HepG2 (cell line): ENCODE data around the gene SLC23A3. TPM values are rescaled to one million over a fixed set of nuclear protein-coding genes. Genes with fewer than 3 reads are reported as not detected.

Source experiments
- AGO2 ChIP-seq: fragments of 200-400 bp; formaldehyde crosslinking; optimal IDR thresholded peaks from 2 replicates; pipeline ENCODE3; 2017; ENCODE audit warnings: mild to moderate bottlenecking, low read depth, low read length, moderate library complexity
- ARNT2 ChIP-seq: sonication (generic); formaldehyde crosslinking; IDR thresholded peaks from 2 replicates; pipeline ENCODE4 v1.8.0; 2022; ENCODE audit warnings: mild to moderate bottlenecking, low read depth, missing genetic modification reagents, moderate library complexity
- EED ChIP-seq: sonication (generic); formaldehyde crosslinking; IDR thresholded peaks from 2 replicates; pipeline ENCODE4 v1.5.0; 2020; ENCODE audit warnings: mild to moderate bottlenecking, missing genetic modification reagents
- FOSL2 ChIP-seq: sonication (generic); formaldehyde crosslinking; IDR thresholded peaks from 2 replicates; pipeline ENCODE4 v1.4.0; 2020; ENCODE audit warnings: missing genetic modification reagents
- FOXM1 ChIP-seq: sonication (generic); formaldehyde crosslinking; IDR thresholded peaks from 2 replicates; pipeline ENCODE4 v1.5.0; 2020; ENCODE audit warnings: missing genetic modification reagents
- HNRNPH1 ChIP-seq: fragments of 200-400 bp; formaldehyde crosslinking; optimal IDR thresholded peaks from 2 replicates; pipeline ENCODE3; 2017; ENCODE audit warnings: mild to moderate bottlenecking, low read depth, low read length
- JUN ChIP-seq: sonication (generic); formaldehyde crosslinking; IDR thresholded peaks from 2 replicates; pipeline ENCODE4 v1.4.0; 2020; ENCODE audit warnings: mild to moderate bottlenecking, missing genetic modification reagents
- MEIS1 ChIP-seq: sonication (generic); formaldehyde crosslinking; IDR thresholded peaks from 2 replicates; pipeline ENCODE4 v1.9.0; 2021; ENCODE audit warnings: mild to moderate bottlenecking, missing genetic modification reagents, moderate library complexity, borderline replicate concordance
- MTA1 ChIP-seq: sonication (generic); formaldehyde crosslinking; IDR thresholded peaks from 2 replicates; pipeline ENCODE4 v1.4.0; 2020; ENCODE audit warnings: missing genetic modification reagents, mild to moderate bottlenecking, borderline replicate concordance
- MTA3 ChIP-seq: sonication (generic); formaldehyde crosslinking; IDR thresholded peaks from 2 replicates; pipeline ENCODE4 v1.4.0; 2020; ENCODE audit warnings: missing genetic modification reagents
- NFE2 ChIP-seq: sonication (generic); formaldehyde crosslinking; IDR thresholded peaks from 2 replicates; pipeline ENCODE4 v1.4.0; 2020; ENCODE audit warnings: missing genetic modification reagents
- SIN3B ChIP-seq: fragments of 150-350 bp; IDR thresholded peaks from 2 replicates; pipeline ENCODE4 v1.6.1; 2014; ENCODE audit warnings: low read length
- SKI ChIP-seq: fragments of 450-650 bp; IDR thresholded peaks from one replicate; pipeline ENCODE4 v1.6.1; 2018; ENCODE audit warnings: mild to moderate bottlenecking; ENCODE audit not compliant: partially characterized antibody
- TMF1 ChIP-seq: sonication (generic); formaldehyde crosslinking; IDR thresholded peaks from 2 replicates; pipeline ENCODE4 v1.8.1; 2022; ENCODE audit warnings: low read depth, missing genetic modification reagents
- ZFP36L1 ChIP-seq: sonication (generic); formaldehyde crosslinking; IDR thresholded peaks from 2 replicates; pipeline ENCODE4 v1.8.0; 2022; ENCODE audit warnings: mild to moderate bottlenecking, missing genetic modification reagents, moderate library complexity
- ZNF180 ChIP-seq: sonication (generic); formaldehyde crosslinking; IDR thresholded peaks from 2 replicates; pipeline ENCODE4 v1.4.0; 2020; ENCODE audit warnings: low read depth, missing genetic modification reagents, borderline replicate concordance
- ZNF317 ChIP-seq: sonication (generic); formaldehyde crosslinking; IDR thresholded peaks from 2 replicates; pipeline ENCODE4 v1.5.0; 2020; ENCODE audit warnings: mild to moderate bottlenecking, missing genetic modification reagents
- ZNF33B ChIP-seq: sonication (generic); formaldehyde crosslinking; IDR thresholded peaks from 2 replicates; pipeline ENCODE4 v1.5.1; 2020; ENCODE audit warnings: mild to moderate bottlenecking, missing genetic modification reagents
- ZNF446 ChIP-seq: sonication (generic); formaldehyde crosslinking; IDR thresholded peaks from 2 replicates; pipeline ENCODE4 v1.5.0; 2020; ENCODE audit warnings: mild to moderate bottlenecking, missing genetic modification reagents
- ZNF605 ChIP-seq: sonication (generic); formaldehyde crosslinking; IDR thresholded peaks from 2 replicates; pipeline ENCODE4 v1.8.0; 2022; ENCODE audit warnings: mild to moderate bottlenecking, missing genetic modification reagents
- ZNF7 ChIP-seq: IDR thresholded peaks from 2 replicates; pipeline ENCODE4 v1.6.1; 2016; ENCODE audit warnings: missing biosample characterization, missing genetic modification reagents
- ZNF737 ChIP-seq: sonication (generic); formaldehyde crosslinking; IDR thresholded peaks from 2 replicates; pipeline ENCODE4 v1.5.0; 2020; ENCODE audit warnings: missing genetic modification reagents, mild to moderate bottlenecking, borderline replicate concordance
- polyA plus RNA-seq, 8 experiments: library from polyadenylated mRNA; depleted of rRNA in 3 of 8; stranded (reverse) in 7 of 8; unstranded in 1 of 8; fragments of >200 nt; fragmentation: Illumina TruSeq in 4 of 8; extraction: Trizol in 4 of 8; gene quantifications; 2 replicates each; pipeline versions ENCODE4 v1.2.1 to v1.2.3, GENCODE V29; 2011 to 2016; ENCODE audit warnings: low read depth in 4 of 8, missing spikeins in 1 of 8, mixed read lengths in 1 of 8; ENCODE audit not compliant: insufficient read depth in 1 of 8
- total RNA-seq, 5 experiments: library from RNA; depleted of rRNA; stranded (reverse); fragments of >200 nt; fragmentation: Illumina TruSeq; extraction: Trizol; gene quantifications; 2 replicates each; pipeline ENCODE4 v1.2.3, GENCODE V29; 2016; ENCODE audit warnings: low read depth in 1 of 5
- TF ChIP-seq, protein P1 (sequence below): sonication (generic); formaldehyde crosslinking; IDR thresholded peaks from 2 replicates; pipeline ENCODE4 v1.5.0; 2020; ENCODE audit warnings: missing genetic modification reagents
- TF ChIP-seq, protein P2 (sequence below): sonication (generic); formaldehyde crosslinking; IDR thresholded peaks from 2 replicates; pipeline ENCODE4 v1.8.0; 2022; ENCODE audit warnings: low read depth, missing genetic modification reagents
- TF ChIP-seq, protein P3 (sequence below): sonication (generic); formaldehyde crosslinking; IDR thresholded peaks from 2 replicates; pipeline ENCODE4 v1.8.0; 2022; ENCODE audit warnings: mild to moderate bottlenecking, missing genetic modification reagents; ENCODE audit not compliant: insufficient replicate concordance
- TF ChIP-seq, protein P4 (sequence below): sonication (generic); formaldehyde crosslinking; IDR thresholded peaks from 2 replicates; pipeline ENCODE4 v1.4.0; 2020; ENCODE audit warnings: missing genetic modification reagents

Gene SLC23A3
- total and polyA plus RNA-seq, 2 of the 13 experiments (the other 11 are each of a cell fraction or from before 2014, with no cell fraction given), result 0.38 to 0.78 TPM

DNA sequence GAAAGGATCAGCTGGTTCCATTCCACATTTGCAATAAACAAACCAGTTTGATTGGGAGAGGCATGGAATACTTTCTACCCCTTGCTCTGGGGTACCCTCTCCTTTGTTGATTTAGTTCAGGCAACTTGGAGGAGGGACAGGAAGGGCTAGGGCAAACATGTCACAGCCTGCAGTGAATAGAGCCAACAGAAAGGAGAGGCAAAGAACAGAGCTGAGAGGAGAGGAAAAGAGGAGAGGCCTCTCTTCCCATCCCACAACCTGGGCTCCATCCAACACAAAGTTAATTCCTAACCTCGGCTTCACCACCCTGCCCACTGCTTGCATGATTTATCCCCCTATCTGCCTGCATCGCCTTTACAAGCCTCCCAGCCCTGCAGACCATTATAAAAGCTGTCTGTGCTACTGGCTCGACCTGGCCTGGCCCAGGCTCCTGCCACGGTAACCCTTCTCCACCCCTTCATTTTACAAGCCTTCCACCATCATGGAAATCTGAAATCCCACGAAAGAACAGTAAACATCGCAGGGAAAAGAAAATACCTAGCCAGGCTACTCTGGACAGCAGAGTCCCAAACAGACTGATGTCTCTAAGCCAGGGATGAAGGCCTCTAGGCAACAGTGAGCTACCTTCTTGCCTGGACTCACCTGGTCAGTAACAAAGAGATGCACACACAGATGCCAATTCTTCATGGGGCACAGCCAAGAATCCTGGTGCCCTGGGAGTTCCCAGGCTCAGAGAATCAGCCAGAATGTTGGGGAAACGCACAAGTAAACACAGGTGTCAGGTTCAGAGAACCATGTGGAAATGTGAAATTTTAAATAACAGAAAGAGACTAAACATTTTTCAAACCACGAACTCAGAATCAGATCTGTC is 52.8 kb downstream of the SLC23A3 start (continued):
- TF ChIP-seq, protein P1, sequence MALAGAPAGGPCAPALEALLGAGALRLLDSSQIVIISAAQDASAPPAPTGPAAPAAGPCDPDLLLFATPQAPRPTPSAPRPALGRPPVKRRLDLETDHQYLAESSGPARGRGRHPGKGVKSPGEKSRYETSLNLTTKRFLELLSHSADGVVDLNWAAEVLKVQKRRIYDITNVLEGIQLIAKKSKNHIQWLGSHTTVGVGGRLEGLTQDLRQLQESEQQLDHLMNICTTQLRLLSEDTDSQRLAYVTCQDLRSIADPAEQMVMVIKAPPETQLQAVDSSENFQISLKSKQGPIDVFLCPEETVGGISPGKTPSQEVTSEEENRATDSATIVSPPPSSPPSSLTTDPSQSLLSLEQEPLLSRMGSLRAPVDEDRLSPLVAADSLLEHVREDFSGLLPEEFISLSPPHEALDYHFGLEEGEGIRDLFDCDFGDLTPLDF (CRISPR knock-in tag), result no peak
- TF ChIP-seq ZNF317 (CRISPR knock-in tag) (no peak), EED (CRISPR knock-in tag) (no peak), JUN (CRISPR knock-in tag) (no peak), SKI (no peak), ZNF7 (CRISPR knock-in tag) (no peak), MTA1 (CRISPR knock-in tag) (no peak; the same call in 1 of the 2 replicates), AGO2 (no peak), FOXM1 (CRISPR knock-in tag) (no peak), ZNF737 (CRISPR knock-in tag) (no peak), MEIS1 (CRISPR knock-in tag) (no peak), ZNF33B (CRISPR knock-in tag) (no peak; the same call in 1 of the 2 replicates), SIN3B (no peak), TMF1 (CRISPR knock-in tag) (no peak), ZNF446 (CRISPR knock-in tag) (no peak), FOSL2 (CRISPR knock-in tag) (no peak; the same call in 1 of the 2 replicates), NFE2 (CRISPR knock-in tag) (no peak), HNRNPH1 (no peak), ZNF180 (no peak), ZNF605 (peak; percentile 42; the same call in 1 of the 2 replicates), MTA3 (CRISPR knock-in tag) (no peak), ZFP36L1 (CRISPR knock-in tag) (no peak), ARNT2 (CRISPR knock-in tag) (0 out of 2 replicates have a peak, but pooled peaks have one; percentile 55)
- TF ChIP-seq, protein P2, sequence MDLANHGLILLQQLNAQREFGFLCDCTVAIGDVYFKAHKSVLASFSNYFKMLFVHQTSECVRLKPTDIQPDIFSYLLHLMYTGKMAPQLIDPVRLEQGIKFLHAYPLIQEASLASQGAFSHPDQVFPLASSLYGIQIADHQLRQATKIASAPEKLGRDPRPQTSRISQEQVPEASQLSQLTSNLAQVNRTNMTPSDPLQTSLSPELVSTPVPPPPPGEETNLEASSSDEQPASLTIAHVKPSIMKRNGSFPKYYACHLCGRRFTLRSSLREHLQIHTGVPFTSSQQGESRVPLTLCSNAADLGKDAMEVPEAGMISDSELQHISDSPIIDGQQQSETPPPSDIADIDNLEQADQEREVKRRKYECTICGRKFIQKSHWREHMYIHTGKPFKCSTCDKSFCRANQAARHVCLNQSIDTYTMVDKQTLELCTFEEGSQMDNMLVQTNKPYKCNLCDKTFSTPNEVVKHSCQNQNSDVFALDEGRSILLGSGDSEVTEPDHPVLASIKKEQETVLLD (CRISPR knock-in tag), result no peak
- TF ChIP-seq, protein P3, sequence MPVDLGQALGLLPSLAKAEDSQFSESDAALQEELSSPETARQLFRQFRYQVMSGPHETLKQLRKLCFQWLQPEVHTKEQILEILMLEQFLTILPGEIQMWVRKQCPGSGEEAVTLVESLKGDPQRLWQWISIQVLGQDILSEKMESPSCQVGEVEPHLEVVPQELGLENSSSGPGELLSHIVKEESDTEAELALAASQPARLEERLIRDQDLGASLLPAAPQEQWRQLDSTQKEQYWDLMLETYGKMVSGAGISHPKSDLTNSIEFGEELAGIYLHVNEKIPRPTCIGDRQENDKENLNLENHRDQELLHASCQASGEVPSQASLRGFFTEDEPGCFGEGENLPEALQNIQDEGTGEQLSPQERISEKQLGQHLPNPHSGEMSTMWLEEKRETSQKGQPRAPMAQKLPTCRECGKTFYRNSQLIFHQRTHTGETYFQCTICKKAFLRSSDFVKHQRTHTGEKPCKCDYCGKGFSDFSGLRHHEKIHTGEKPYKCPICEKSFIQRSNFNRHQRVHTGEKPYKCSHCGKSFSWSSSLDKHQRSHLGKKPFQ, result no peak
- TF ChIP-seq, protein P4, sequence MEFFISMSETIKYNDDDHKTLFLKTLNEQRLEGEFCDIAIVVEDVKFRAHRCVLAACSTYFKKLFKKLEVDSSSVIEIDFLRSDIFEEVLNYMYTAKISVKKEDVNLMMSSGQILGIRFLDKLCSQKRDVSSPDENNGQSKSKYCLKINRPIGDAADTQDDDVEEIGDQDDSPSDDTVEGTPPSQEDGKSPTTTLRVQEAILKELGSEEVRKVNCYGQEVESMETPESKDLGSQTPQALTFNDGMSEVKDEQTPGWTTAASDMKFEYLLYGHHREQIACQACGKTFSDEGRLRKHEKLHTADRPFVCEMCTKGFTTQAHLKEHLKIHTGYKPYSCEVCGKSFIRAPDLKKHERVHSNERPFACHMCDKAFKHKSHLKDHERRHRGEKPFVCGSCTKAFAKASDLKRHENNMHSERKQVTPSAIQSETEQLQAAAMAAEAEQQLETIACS (CRISPR knock-in tag), result no peak
